GM12878 (cell line): ENCODE measurements around the gene CALR. TPM values are rescaled to one million over a fixed set of nuclear protein-coding genes. Genes with fewer than 3 reads are reported as not detected.
A peak's percentile ranks its signal among the peaks of the same experiment; 100 is the strongest.

Experiments used
- ATF3 ChIP-seq: IDR thresholded peaks from 2 replicates; pipeline ENCODE4 v1.6.1; 2011; ENCODE audit warnings: low read depth, mild to moderate bottlenecking, low read length, moderate library complexity, borderline replicate concordance; ENCODE audit errors: extremely low read depth
- BHLHE40 ChIP-seq, 2 experiments: fragments of 450-650 bp in 1 of 2; IDR thresholded peaks; 2 replicates each; pipeline ENCODE4 v1.6.1; 2011 to 2017; ENCODE audit warnings: low read depth in 2 of 2, borderline replicate concordance in 1 of 2, improper control_type of control experiment in 1 of 2, low read length in 1 of 2, mild to moderate bottlenecking in 1 of 2
- CBX3 ChIP-seq: fragments of 200-600 bp; sonication (generic); IDR thresholded peaks from 2 replicates; pipeline ENCODE4 v1.6.1; 2016; ENCODE audit warnings: low read depth, borderline replicate concordance
- CREM ChIP-seq: IDR thresholded peaks from 2 replicates; pipeline ENCODE4 v1.6.1; 2014; ENCODE audit warnings: antibody characterized with exemption, low read depth
- EGR1 ChIP-seq, 2 experiments: IDR thresholded peaks; 1 replicate in 1 of 2; 2 replicates in 1 of 2; pipeline ENCODE4 v1.6.1; 2011 to 2012; ENCODE audit warnings: low read depth in 2 of 2, low read length in 2 of 2, borderline replicate concordance in 1 of 2, mild to moderate bottlenecking in 1 of 2, moderate library complexity in 1 of 2
- HSF1 ChIP-seq: fragments of 150-350 bp; IDR thresholded peaks from 2 replicates; pipeline ENCODE4 v1.6.1; 2014; ENCODE audit warnings: mild to moderate bottlenecking, low read depth, low read length
- IRF4 ChIP-seq: IDR thresholded peaks from 2 replicates; pipeline ENCODE4 v1.6.1; 2011; ENCODE audit warnings: low read depth, low read length
- MEF2A ChIP-seq: IDR thresholded peaks from 2 replicates; pipeline ENCODE4 v1.6.1; 2011; ENCODE audit warnings: low read depth, mild to moderate bottlenecking, low read length, moderate library complexity; ENCODE audit not compliant: insufficient read depth
- MLLT1 ChIP-seq: fragments of 450-650 bp; IDR thresholded peaks from 2 replicates; pipeline ENCODE4 v1.6.1; 2016; ENCODE audit warnings: mild to moderate bottlenecking
- RAD21 ChIP-seq: IDR thresholded peaks from 2 replicates; pipeline ENCODE4 v1.6.1; 2011; ENCODE audit warnings: mild to moderate bottlenecking, low read depth, low read length, moderate library complexity; ENCODE audit not compliant: insufficient read depth
- REST ChIP-seq: IDR thresholded peaks from 2 replicates; pipeline ENCODE4 v1.6.1; 2012; ENCODE audit warnings: mild to moderate bottlenecking, low read depth, low read length
- SIX5 ChIP-seq: IDR thresholded peaks from 2 replicates; pipeline ENCODE4 v1.6.1; 2011; ENCODE audit warnings: mild to moderate bottlenecking, low read depth, low read length, moderate library complexity; ENCODE audit not compliant: severe bottlenecking
- ZBTB11 ChIP-seq: fragments of 450-650 bp; formaldehyde crosslinking; IDR thresholded peaks from 2 replicates; pipeline ENCODE4 v1.5.0; 2022; ENCODE audit warnings: mild to moderate bottlenecking, missing genetic modification characterization
- polyA plus RNA-seq, 11 experiments: library from polyadenylated mRNA; depleted of rRNA in 4 of 11; unstranded in 6 of 11; stranded (reverse) in 5 of 11; fragments of >200 nt; fragmentation: Nextera tagmentation in 4 of 11; fragmentation: Illumina TruSeq in 1 of 11; extraction: Ambion mirVana in 4 of 11; extraction: Trizol in 1 of 11; gene quantifications; 1 replicate in 1 of 11; 2 replicates in 10 of 11; pipeline versions ENCODE4 v1.2.1 to v1.2.3, GENCODE V29; 2011 to 2016; ENCODE audit warnings: inconsistent platforms in 2 of 11, missing spikeins in 2 of 11, low read depth in 1 of 11
- total RNA-seq, 4 experiments: library from RNA; depleted of rRNA in 3 of 4; stranded (reverse); fragments of >200 nt in 3 of 4; fragmentation: Illumina TruSeq in 1 of 4; extraction: Trizol in 1 of 4; gene quantifications; 2 replicates each; pipeline versions ENCODE4 v1.2.1 to v1.2.3, GENCODE V29; 2013 to 2021

The CALR gene
- total and polyA plus RNA-seq, 10 of the 15 experiments (the other 5 are each of a cell fraction or from before 2014, with no cell fraction given): 202 to 1,451 (median 749) TPM

GRCh38 chr19:12945479-12946091 is 7.2 kb downstream of the CALR start, which contains the start of gene RAD23A (continued):
- TF ChIP-seq ZBTB11 (CRISPR knock-in tag) (peak; percentile 55), MLLT1 (0 out of 2 replicates have a peak, but pooled peaks have one; percentile 60), CBX3 (no peak), RAD21 (no peak), BHLHE40 (IDR thresholded peaks at IDR 0.05; ENCODE audit: borderline replicate concordance in 1 of 2, low read depth in 2 of 2, low read length in 1 of 2) (peak; percentile 100), ATF3 (peak; percentile 92; the same call in 1 of the 2 replicates), EGR1 (IDR thresholded peaks at IDR 0.05; ENCODE audit: borderline replicate concordance in 1 of 2, low read depth in 2 of 2, low read length in 2 of 2) (peak in 1 of 2 experiments; percentile 58; a peak in 2 of 3 replicates), CREM (peak; percentile 99), REST (0 out of 2 replicates have a peak, but pooled peaks have one; percentile 39), IRF4 (0 out of 2 replicates have a peak, but pooled peaks have one; percentile 10), MEF2A (no peak), SIX5 (peak; percentile 27), HSF1 (no peak)
